HG03571 (cell line): ENCODE results near the gene ABCA6.
A peak's percentile ranks its signal among the peaks of the same experiment; 100 is the strongest.

Source experiments
- ATAC-seq: cut with Tn5 transposase; IDR thresholded peaks from one replicate; pipeline ENCODE4 v1.9.1; 2021; ENCODE audit not compliant: unreplicated experiment

The ABCA6 gene

DNA sequence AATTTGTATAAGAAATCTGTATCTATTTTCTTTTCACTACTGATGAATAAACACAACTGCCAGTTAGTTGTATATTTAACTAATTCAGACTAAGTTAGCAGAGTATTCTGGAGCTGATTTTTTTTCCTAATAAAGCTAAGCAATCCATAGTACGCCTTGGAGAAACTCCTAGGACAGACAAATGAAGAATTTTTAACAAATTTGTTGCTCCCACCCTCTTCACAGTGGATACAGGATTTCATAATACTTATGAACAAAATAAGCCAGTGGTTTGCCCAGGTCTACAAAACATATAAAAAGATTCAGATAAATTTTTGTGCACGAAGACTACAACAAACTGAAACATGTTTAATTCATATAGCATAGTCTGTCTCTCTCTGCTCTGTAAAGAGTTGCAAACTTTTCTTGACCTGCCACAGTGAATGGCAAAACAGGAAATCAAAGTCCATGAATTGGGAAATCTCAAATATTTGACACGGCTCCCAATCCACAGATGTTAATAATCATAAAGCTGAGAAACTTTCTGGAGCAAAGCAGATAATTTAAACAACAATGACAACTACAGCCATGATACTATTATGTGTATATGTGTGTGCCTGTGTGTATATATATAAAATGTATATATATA is 594 bp upstream of the ABCA6 start:
- no peak for ATAC-seq

- no peak for ATAC-seq
These were observed 7.6 kb downstream of the ABCA6 start for GRCh38 chr17:69134112-69134511.

GRCh38 chr17:69130627-69131296 is 10.9 kb downstream of the ABCA6 start:
- no peak for ATAC-seq

DNA sequence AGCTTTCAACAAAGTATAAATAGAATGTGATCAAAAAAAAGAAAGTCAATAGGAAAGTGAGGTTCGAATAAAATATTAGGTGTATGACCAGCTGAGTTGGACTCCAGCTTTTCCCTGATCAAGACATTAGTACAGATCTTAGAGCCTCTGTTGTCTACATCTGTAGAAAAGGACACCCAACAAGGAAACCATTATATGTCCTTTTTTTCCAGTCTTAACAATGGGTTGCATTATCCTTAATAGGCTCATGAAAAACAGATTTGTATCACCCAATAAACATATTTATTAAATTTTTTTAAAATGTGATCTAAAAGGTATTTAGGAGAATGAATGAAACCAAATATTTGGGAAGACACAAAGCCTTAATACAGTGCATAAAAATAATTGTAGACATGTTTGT is 18.1 kb downstream of the ABCA6 start:
- ATAC-seq = no peak

- ATAC-seq = no peak
These were observed 19.6 kb downstream of the ABCA6 start for GRCh38 chr17:69122065-69122464.

GRCh38 chr17:69117855-69118784 is 23.6 kb downstream of the ABCA6 start:
- ATAC-seq = peak; percentile 38

GRCh38 chr17:69111794-69112193 is 29.9 kb downstream of the ABCA6 start:
- ATAC-seq = no peak

DNA sequence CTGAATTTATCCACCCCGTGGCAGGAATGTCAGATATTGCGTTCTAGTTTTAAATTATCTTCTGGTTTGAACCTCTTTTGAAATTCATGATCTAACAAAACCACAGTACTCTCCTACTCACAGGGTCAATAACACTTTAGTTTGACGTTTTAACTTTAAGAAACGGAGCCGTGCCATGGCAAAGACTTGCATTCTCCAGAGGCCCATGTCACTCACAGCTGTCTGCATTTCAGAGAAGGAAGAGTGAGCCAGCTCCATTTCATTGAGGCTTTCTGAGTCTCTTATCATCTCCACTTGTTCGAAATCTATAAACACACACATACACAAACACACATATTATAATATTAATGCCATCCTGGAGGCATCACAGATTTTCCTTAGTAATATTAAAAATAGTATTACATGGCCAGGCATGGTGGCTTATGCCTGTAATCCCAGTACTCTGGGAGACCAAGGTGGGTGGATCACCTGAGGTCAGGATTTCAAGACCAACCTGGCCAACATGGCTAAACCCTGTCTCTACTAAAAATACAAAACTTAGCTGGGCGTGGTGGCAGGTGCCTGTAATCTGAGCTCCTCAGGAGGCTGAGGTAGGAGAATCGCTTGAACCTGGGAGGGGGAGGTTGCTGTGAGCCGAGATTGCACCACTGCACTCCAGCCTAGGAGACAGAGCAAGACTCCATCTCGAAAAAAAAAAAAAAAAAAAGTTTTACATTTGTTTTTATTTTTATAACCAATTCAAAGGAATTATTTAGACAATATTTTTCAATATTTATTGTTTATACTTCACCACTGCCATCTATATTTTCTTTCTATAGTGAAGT is 35.6 kb downstream of the ABCA6 start:
- no peak for ATAC-seq

DNA sequence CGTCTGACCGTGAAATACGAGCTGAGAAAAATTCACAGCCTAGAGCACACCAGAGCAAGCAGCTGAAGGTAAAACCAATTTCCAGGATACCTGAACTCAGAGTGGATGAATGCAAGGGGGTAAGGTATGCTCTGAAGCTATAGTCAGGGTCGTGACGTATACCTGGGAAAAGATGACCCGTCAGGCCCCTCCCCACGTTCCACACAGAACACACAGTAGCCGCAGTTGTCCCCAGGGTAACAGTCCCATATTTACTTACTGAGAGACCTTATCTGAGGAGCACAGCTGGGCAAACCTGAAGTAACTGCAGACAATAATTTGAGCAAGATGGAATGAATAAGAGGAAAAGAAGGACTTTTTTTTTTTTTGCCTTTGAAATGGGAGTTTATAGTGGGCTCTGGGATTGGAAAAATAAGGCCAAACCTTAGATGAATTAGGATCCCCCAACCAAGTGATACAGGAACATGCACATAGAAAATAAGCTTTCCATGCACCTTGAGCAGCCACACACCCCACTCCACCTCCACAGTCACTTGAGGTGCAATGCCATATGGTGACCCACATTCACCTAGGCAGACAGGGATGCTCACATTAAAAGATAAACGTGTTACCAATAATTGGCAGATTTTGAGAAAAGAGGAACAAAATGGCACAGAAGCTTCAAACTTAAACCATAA is 38.0 kb downstream of the ABCA6 start:
- ATAC-seq = no peak

DNA sequence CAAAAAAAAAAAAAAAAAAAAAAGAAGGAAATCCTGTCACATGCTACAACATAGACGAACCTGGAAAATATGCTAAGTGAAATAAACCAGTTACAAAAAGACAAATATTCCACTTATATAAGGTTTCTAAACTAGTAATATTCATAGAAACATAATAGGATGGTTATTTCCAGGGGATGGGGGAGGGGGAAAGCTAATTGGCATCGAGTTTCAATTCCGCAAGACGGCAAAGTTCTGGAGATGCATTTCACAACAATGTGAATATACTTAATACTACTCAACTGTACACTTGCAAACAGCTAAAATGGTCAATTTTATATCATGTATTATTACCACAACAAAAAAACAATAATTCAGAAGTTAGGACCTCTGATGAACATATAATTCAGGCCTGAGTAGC is 43.1 kb downstream of the ABCA6 start:
- no peak for ATAC-seq

- ATAC-seq = no peak
These were observed 45.2 kb downstream of the ABCA6 start for GRCh38 chr17:69096541-69096940.

- no peak for ATAC-seq
These were observed 47.7 kb downstream of the ABCA6 start for GRCh38 chr17:69093995-69094394.

DNA sequence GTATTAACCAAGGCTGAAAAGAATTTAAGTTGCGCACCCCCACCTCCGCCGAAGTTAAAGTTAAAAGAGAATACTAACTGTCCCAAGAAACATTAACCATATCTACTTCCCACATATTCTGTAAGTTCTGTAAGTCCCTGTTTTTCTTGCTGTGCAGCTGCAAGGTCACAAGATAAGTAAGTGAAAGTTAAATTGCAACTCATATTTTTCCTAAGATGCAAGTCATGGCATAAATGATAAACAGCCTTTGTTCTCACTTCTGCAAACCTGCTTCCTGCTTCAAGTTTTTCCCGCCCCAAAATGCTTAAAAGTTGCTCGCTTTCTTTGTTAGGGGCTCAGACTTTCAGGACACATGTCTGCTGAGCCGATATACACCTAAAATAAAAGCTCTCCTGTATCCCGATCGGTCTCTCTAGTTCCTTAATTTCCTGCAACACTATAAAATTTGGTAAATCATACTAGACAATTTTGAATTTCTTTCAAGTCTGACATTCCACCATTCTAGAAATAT is 48.4 kb downstream of the ABCA6 start:
- ATAC-seq = no peak

GRCh38 chr17:69090365-69090764 is 51.3 kb downstream of the ABCA6 start:
- ATAC-seq = no peak

DNA sequence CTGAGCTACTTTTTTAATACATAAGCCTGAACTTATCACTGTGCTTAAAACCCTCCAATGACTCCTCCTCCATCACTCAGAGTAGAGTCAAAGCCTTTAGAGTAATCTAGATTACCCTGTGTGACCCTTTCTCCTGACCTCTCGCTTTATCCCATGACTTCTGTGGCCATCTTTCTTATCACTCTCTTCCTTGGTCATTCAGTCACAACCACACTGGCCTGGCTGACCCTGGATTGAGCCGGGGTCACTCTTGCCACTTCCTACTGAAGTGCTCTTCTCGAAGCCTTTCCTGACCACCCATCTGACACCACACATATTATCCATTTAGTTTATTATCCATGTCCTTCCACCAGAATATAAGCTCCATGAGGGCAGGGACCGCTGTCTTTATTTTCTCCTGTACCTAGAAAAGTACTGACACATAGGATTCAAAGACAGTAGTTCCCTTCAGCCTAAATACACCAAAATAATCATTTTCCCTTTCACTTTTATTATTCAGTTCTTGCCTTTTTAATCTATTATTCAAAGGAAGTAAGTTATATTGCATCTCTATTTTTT is 53.0 kb downstream of the ABCA6 start:
- no peak for ATAC-seq

DNA sequence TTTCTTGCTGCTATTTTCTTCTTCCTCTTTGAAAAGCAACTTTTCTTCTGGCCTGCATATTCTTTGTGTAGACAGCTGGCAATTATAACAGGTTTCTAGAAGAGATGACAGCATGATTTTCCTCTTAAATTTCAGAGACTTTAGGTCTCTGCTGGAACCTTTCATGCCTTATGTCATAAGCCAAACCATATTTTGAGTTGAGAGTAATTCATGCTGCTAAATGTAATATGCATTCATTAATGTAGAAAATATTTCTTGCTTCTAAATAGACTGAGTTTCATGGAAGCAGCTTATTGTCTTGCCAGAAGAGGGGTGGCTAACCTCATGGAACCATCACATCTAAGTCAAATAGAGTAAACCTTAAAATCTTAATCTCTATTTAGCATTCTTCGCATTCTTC is 55.1 kb downstream of the ABCA6 start:
- no peak for ATAC-seq

DNA sequence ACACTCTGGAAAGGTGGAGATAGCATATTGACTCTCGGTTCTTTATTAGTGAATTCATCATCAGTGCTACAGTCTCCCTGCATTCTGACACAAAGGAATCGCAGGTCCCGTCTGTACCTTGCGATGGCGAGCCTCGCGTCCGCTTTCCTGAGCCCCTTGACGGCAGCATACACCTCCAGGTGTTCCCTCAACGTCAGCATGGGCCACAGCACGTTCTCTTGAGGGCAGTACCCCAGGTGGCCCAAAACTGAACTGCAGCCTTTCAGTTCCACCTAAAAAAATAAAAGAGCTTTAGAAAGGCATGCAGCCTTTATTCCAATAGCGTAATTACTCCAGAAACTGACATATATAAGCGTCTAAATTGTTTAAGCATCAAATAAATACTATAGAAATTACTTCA is 56.8 kb downstream of the ABCA6 start:
- no peak for ATAC-seq

DNA sequence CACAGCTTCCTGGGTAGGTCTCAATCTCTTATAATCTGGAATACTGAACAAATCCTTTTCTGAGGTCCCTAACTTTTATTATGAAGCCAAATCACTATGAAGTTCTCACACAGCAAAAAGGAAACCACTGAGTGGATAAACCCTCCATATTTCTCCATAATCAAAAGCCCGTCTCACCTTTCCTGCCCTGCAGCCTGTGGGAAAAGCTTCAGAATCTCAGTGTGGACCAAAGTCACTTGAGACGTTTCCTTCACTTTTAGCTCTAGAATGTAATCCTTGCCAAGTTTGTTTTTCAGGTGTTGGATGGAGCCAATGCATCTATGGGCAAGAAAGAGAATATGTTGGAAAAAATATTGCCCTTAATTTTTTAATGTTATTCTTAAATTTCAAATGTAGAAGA is 59.0 kb downstream of the ABCA6 start:
- no peak for ATAC-seq

DNA sequence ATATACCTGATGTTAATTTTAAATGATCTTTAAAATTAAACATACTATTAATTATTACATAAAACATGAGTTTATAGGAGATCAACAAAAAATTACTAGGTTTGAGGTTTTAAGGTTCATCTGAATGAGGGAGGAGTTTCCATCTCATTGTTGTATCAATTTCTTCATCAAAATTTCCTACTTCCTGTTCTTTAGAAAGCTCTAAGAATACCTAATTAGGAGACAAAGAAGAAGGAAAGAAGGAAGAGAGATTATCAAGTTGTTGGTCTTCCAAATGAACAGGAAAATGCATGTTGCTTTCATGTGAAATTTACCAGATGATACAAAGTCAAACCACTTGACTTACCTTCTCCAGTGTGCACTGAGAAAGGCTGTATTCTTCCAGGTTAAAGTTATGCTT is 62.8 kb downstream of the ABCA6 start:
- no peak for ATAC-seq

DNA sequence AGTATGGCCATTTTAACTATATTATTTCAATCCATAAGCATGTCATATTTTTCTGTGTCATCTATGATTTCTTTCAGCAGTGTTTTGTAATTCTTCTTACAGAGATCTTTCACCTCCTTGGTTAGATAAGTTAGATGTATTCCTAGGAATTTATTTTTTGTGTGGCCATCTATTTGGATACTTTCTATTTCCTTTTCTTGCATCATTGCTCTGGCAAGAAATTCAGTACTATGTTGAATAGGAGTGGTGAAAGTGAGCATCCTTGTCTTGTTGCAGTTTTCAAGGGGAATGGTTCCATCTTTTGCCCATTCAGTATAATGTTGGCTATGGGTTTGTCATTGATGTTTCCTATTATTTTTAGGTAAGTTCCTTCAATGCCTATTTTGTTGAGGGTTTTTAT is 65.9 kb downstream of the ABCA6 start:
- no peak for ATAC-seq
